Measurements from ENCODE around the gene EMP2. TPM values are rescaled to one million over a fixed set of nuclear protein-coding genes. Genes with fewer than 3 reads are reported as not detected.

Gene EMP2
- polyA plus RNA-seq, 6 donors from 2014 or later = 0.26 to 0.74 TPM; not detected in 4

- Mint-ChIP-seq H3K27me3 (peaks cover 4 to 34% (median 32%) of the 10 kb centered on the region in 3 donors), H3K4me3 (no peak overlapping the region), H3K4me1 (peaks cover 28 to 36% (median 35%) of the 10 kb centered on the region in 3 donors), H3K36me3 (no peaks in the 10 kb centered on the region), H3K27ac (peak overlapping the region in 3 of 6 donors; percentile 61 to 81 (median 72)), H3K9me3 (no peaks in the 10 kb centered on the region)
- DNase-seq = no peak
- no peak for ATAC-seq (ENCODE audit: low read depth in 2 of 2)
Measured at GRCh38 chr16:10617662-10618420, 37.4 kb upstream of the EMP2 start.

- no peaks in the 10 kb centered on the region for H3K9me3 Mint-ChIP-seq
- peaks cover 32 to 45% (median 42%) of the 10 kb centered on the region in 3 donors for H3K4me1 Mint-ChIP-seq
- H3K36me3 Mint-ChIP-seq = no peaks in the 10 kb centered on the region
- no peak for DNase-seq
- H3K27me3 Mint-ChIP-seq = peaks cover 4 to 34% (median 32%) of the 10 kb centered on the region in 3 donors
- no peak for ATAC-seq (ENCODE audit: low read depth in 2 of 2)
- no peak overlapping the region for H3K4me3 Mint-ChIP-seq
- peak overlapping the region in 2 of 6 donors; percentile 72 to 81 for H3K27ac Mint-ChIP-seq
Measured at GRCh38 chr16:10616756-10617640, 36.6 kb upstream of the EMP2 start.

DNA sequence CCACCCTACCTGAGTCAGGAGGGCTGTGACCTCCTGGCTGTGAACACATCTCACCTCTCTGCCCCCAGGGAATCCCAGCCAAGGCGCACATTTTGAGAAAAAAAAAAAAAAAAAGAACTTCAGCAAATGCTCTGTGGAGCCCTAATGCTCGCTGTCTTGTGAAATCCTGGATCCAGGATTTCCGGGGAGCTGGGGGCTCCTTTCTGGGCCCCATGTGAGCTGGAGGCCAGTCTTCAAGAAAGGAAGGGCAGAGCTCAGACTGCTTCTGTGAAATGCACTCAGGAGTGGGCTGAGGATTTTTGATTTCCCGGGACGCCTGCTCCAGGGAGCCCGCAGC is 36.0 kb upstream of the EMP2 start:
- Mint-ChIP-seq H3K27me3 (peaks cover 4 to 34% (median 32%) of the 10 kb centered on the region in 3 donors), H3K9me3 (no peaks in the 10 kb centered on the region), H3K4me1 (peaks cover 35 to 49% (median 45%) of the 10 kb centered on the region in 3 donors), H3K27ac (peak overlapping the region in 1 of 6 donors; percentile 44), H3K4me3 (no peak overlapping the region), H3K36me3 (no peaks in the 10 kb centered on the region)
- no peak for DNase-seq
- no peak for ATAC-seq (ENCODE audit: low read depth in 2 of 2)

GRCh38 chr16:10614685-10615084 is 34.3 kb upstream of the EMP2 start:
- H3K9me3 Mint-ChIP-seq = no peaks in the 10 kb centered on the region
- H3K36me3 Mint-ChIP-seq = no peaks in the 10 kb centered on the region
- H3K4me3 Mint-ChIP-seq = no peak overlapping the region
- ATAC-seq (ENCODE audit: low read depth in 2 of 2) (no peak), DNase-seq (no peak)
- H3K27ac Mint-ChIP-seq = peak overlapping the region in 2 of 6 donors; percentile 28 to 70
- H3K27me3 Mint-ChIP-seq = peaks cover 4 to 25% (median 25%) of the 10 kb centered on the region in 3 donors
- peaks cover 32 to 46% (median 42%) of the 10 kb centered on the region in 3 donors for H3K4me1 Mint-ChIP-seq

- H3K4me3 Mint-ChIP-seq = peak overlapping the region in 4 of 8 donors; percentile 7 to 53 (median 36)
- H3K4me1 Mint-ChIP-seq = peaks cover 26 to 38% (median 35%) of the 10 kb centered on the region in 3 donors
- DNase-seq (peak; percentile 63), ATAC-seq (ENCODE audit: low read depth in 2 of 2) (peak; percentile 97 to 99)
- no peaks in the 10 kb centered on the region for H3K36me3 Mint-ChIP-seq
- no peaks in the 10 kb centered on the region for H3K9me3 Mint-ChIP-seq
- peaks cover 4 to 18% (median 17%) of the 10 kb centered on the region in 3 donors for H3K27me3 Mint-ChIP-seq
- H3K27ac Mint-ChIP-seq = peak overlapping the region in 2 of 6 donors; percentile 2 to 68
Measured at GRCh38 chr16:10613785-10614485, 33.5 kb upstream of the EMP2 start.

- no peak for ATAC-seq (ENCODE audit: low read depth in 2 of 2)
- Mint-ChIP-seq H3K9me3 (no peaks in the 10 kb centered on the region), H3K4me1 (peaks cover 22 to 38% (median 32%) of the 10 kb centered on the region in 3 donors), H3K27ac (peak overlapping the region in 1 of 6 donors; percentile 43), H3K27me3 (peaks cover 7 to 9% (median 8%) of the 10 kb centered on the region in 3 donors), H3K36me3 (no peaks in the 10 kb centered on the region), H3K4me3 (peak overlapping the region in 2 of 8 donors; percentile 12 to 25)
- DNase-seq = no peak
Measured at GRCh38 chr16:10612649-10613179, 32.3 kb upstream of the EMP2 start.

GRCh38 chr16:10611825-10612342 is 31.5 kb upstream of the EMP2 start:
- Mint-ChIP-seq H3K4me1 (peaks cover 22 to 38% (median 32%) of the 10 kb centered on the region in 3 donors), H3K4me3 (peak overlapping the region in 1 of 8 donors; percentile 21), H3K27ac (peak overlapping the region in 4 of 6 donors; percentile 43 to 69 (median 60)), H3K36me3 (no peaks in the 10 kb centered on the region), H3K9me3 (no peaks in the 10 kb centered on the region), H3K27me3 (peaks cover 7 to 9% (median 9%) of the 10 kb centered on the region in 3 donors)
- no peak for ATAC-seq (ENCODE audit: low read depth in 2 of 2)
- DNase-seq = no peak

GRCh38 chr16:10610499-10611184 is 30.2 kb upstream of the EMP2 start:
- Mint-ChIP-seq H3K9me3 (no peaks in the 10 kb centered on the region), H3K27me3 (peaks cover 12 to 14% (median 13%) of the 10 kb centered on the region in 3 donors), H3K27ac (peak overlapping the region in 1 of 6 donors; percentile 26), H3K4me3 (no peak overlapping the region), H3K36me3 (no peaks in the 10 kb centered on the region), H3K4me1 (peaks cover 22 to 38% (median 28%) of the 10 kb centered on the region in 3 donors)
- no peak for ATAC-seq (ENCODE audit: low read depth in 2 of 2)
- DNase-seq = no peak

- Mint-ChIP-seq H3K4me1 (peaks cover 18 to 27% (median 24%) of the 10 kb centered on the region in 3 donors), H3K36me3 (no peaks in the 10 kb centered on the region)
Measured at GRCh38 chr16:10609402-10609774, 29.0 kb upstream of the EMP2 start.

DNA sequence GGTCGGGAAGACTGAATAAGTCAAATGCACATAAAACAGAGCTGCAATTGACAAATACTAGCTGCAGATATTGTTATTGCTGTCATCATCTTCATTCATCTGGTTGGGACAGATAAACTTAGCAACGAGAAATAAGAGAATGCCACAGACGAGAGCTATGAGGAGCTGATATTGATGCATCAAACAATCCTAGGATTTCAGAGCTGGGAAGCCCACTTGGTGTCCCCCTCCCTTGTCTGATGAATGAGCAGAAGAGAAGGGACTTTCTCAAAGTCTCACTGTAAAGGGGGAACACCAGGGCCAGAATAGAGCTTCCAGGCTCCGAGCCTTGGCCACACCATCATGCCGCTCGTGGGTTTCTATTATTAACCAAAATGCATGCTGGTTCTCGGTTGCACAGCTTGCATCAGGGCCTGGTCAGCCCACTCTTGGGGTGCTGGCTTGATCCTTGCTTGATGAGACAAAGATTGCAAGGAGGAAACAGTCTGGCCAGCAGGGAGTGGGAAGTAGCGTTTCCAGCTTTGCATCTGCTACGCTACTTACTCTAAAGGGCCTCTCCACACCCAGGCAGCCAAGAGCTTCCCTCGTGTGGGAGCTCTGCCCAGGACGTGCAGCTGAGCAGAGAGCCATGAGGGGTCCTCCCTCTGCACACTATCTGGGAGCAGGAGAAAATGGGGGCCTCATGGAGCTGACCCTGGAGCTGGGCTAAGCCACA is 28.4 kb upstream of the EMP2 start:
- ATAC-seq (ENCODE audit: low read depth in 2 of 2) = no peak
- H3K27ac Mint-ChIP-seq = no peak overlapping the region

More at GRCh38 chr16:10609402-10609774, 29.0 kb upstream of the EMP2 start:
- Mint-ChIP-seq H3K27ac (peak overlapping the region in 1 of 6 donors; percentile 88), H3K4me3 (no peak overlapping the region), H3K9me3 (no peaks in the 10 kb centered on the region), H3K27me3 (peaks cover 12 to 14% (median 13%) of the 10 kb centered on the region in 3 donors)
- DNase-seq (no peak), ATAC-seq (ENCODE audit: low read depth in 2 of 2) (no peak)

GRCh38 chr16:10607157-10607556 is 26.8 kb upstream of the EMP2 start:
- Mint-ChIP-seq H3K9me3 (no peaks in the 10 kb centered on the region), H3K4me1 (peaks cover 5 to 8% (median 6%) of the 10 kb centered on the region in 3 donors), H3K27me3 (peaks cover 9 to 14% (median 12%) of the 10 kb centered on the region in 3 donors), H3K4me3 (no peak overlapping the region), H3K36me3 (no peaks in the 10 kb centered on the region), H3K27ac (peak overlapping the region in 1 of 6 donors; percentile 62)
- ATAC-seq (ENCODE audit: low read depth in 2 of 2) (no peak), DNase-seq (no peak)

More for the DNA sequence above, 28.4 kb upstream of the EMP2 start:
- no peaks in the 10 kb centered on the region for H3K9me3 Mint-ChIP-seq
- H3K4me1 Mint-ChIP-seq = peaks cover 14 to 22% (median 18%) of the 10 kb centered on the region in 3 donors
- H3K27me3 Mint-ChIP-seq = peaks cover 11 to 14% (median 12%) of the 10 kb centered on the region in 3 donors
- no peaks in the 10 kb centered on the region for H3K36me3 Mint-ChIP-seq
- no peak overlapping the region for H3K4me3 Mint-ChIP-seq
- no peak for DNase-seq
